ENCODE results near the gene LRRC2. TPM values are rescaled to one million over a fixed set of nuclear protein-coding genes. Genes with fewer than 3 reads are reported as not detected.

The LRRC2 gene
- total and polyA plus RNA-seq, 9 of the 15 experiments (the other 6 are each of a cell fraction or from before 2014, with no cell fraction given), result 0.01 to 0.04 (median 0.03) TPM; not detected in 5

- Histone ChIP-seq H3K4me3 (no peak overlapping the region), H4K20me1 (replicated peaks; ENCODE audit: control insufficient read depth, insufficient read depth, low read length) (0 out of 2 replicates have a peak, but pooled peaks cover 3% of the 10 kb centered on the region), H2AFZ (ENCODE audit: low read depth, low read length) (0 out of 2 replicates have a peak overlapping the region, but pooled peaks have one; percentile 65), H3K27ac (ENCODE audit: extremely low read depth, low read depth, low read length) (no peak overlapping the region), H3K9me1 (ENCODE audit: control insufficient read depth, insufficient read depth, low read length) (peaks cover 2% of the 10 kb centered on the region), H3K9ac (ENCODE audit: insufficient read depth in 1 of 2, low read depth in 2 of 2, low read length in 2 of 2) (no peak overlapping the region), H3K27me3 (ENCODE audit: control insufficient read depth in 2 of 2, insufficient read depth in 2 of 2, low read length in 2 of 2) (no peaks in the 10 kb centered on the region), H3K79me2 (ENCODE audit: control insufficient read depth, insufficient read depth, low read length) (no peaks in the 10 kb centered on the region), H3K4me1 (replicated peaks in 1 of 2; ENCODE audit: control insufficient read depth in 2 of 2, insufficient read depth in 2 of 2, low read length in 2 of 2) (peaks cover 29 to 41% of the 10 kb centered on the region in 2 experiments; a peak in 4 of 5 replicates), H3K36me3 (ENCODE audit: control insufficient read depth, insufficient read depth, low read length) (no peaks in the 10 kb centered on the region), H3K4me2 (ENCODE audit: insufficient read depth, low read length) (no peak overlapping the region), H3K9me3 (replicated peaks; ENCODE audit: control insufficient read depth, insufficient read depth, low read depth, low read length) (no peaks in the 10 kb centered on the region)
- FAIRE-seq (peak; percentile 15), ATAC-seq (no peak), DNase-seq (ENCODE audit: extremely low read depth in 1 of 4, low spot score in 3 of 4) (no peak)
- CTCF ChIA-PET (ENCODE audit: low intra/inter-chr PET ratio), result interaction anchor here (0.6 to 7.1 kb wide), 4 partner anchors 19 to 141 kb away, joined by 3 to 177 read pairs (median 52); no protein-coding TSS in a partner anchor
- POLR2A ChIA-PET, result interaction anchor here (1.1 to 2.4 kb wide), 4 partner anchors 11 to 125 kb away, joined by 3 to 25 read pairs (median 7); no protein-coding TSS in a partner anchor
- intact Hi-C loops (cut with micrococcal nuclease) (loop anchor here (1.0 to 2.0 kb wide), 2 partner anchors 19 to 141 kb away; no protein-coding TSS in a partner anchor), in situ Hi-C loops (cut with MboI) (loop anchor here (5.0 kb wide), 1 partner anchor 67 kb away; no protein-coding TSS in a partner anchor)
- 29% methylated on average over 1 of the region's 1 CpG for WGBS (ENCODE audit: insufficient coverage, low coverage, missing lambda C conversion rate)
- 0 out of 2 replicates have a peak, but pooled peaks have one; percentile 34 for TF ChIP-seq FOXJ2 (tag; IDR thresholded peaks at IDR 0.05)
- no peak for TF ChIP-seq NFE2L1 (tag; IDR thresholded peaks at IDR 0.05; ENCODE audit: borderline replicate concordance, low read depth)
- BruUV-seq (replicated peaks), result no TSS peak
Observed at GRCh38 chr3:46489875-46490274, 76.2 kb downstream of the LRRC2 start.

- POLR2A ChIA-PET, result interaction anchor here (0.6 to 2.4 kb wide), 8 partner anchors 11 to 183 kb away, joined by 3 to 25 read pairs (median 3); no protein-coding TSS in a partner anchor
- Histone ChIP-seq H3K36me3 (ENCODE audit: control insufficient read depth, insufficient read depth, low read length) (no peaks in the 10 kb centered on the region), H3K9ac (ENCODE audit: insufficient read depth in 1 of 2, low read depth in 2 of 2, low read length in 2 of 2) (0 out of 4 replicates have a peak overlapping the region, but pooled peaks of 1 of the 2 experiments have one; percentile 3), H3K9me3 (replicated peaks; ENCODE audit: control insufficient read depth, insufficient read depth, low read depth, low read length) (no peaks in the 10 kb centered on the region), H3K79me2 (ENCODE audit: control insufficient read depth, insufficient read depth, low read length) (no peaks in the 10 kb centered on the region), H3K4me3 (no peak overlapping the region), H3K4me1 (replicated peaks in 1 of 2; ENCODE audit: control insufficient read depth in 2 of 2, insufficient read depth in 2 of 2, low read length in 2 of 2) (peaks cover 31 to 41% of the 10 kb centered on the region in 2 experiments; a peak in 4 of 5 replicates), H3K9me1 (ENCODE audit: control insufficient read depth, insufficient read depth, low read length) (peaks cover 2% of the 10 kb centered on the region), H2AFZ (ENCODE audit: low read depth, low read length) (peak overlapping the region; percentile 65), H3K27ac (ENCODE audit: extremely low read depth, low read depth, low read length) (no peak overlapping the region), H3K4me2 (ENCODE audit: insufficient read depth, low read length) (peak overlapping the region; percentile 50; the same call in 1 of the 2 replicates), H3K27me3 (ENCODE audit: control insufficient read depth in 2 of 2, insufficient read depth in 2 of 2, low read length in 2 of 2) (no peaks in the 10 kb centered on the region), H4K20me1 (replicated peaks; ENCODE audit: control insufficient read depth, insufficient read depth, low read length) (0 out of 2 replicates have a peak, but pooled peaks cover 3% of the 10 kb centered on the region)
- intact Hi-C loops (cut with micrococcal nuclease) (loop anchor here (1.0 to 2.0 kb wide), 2 partner anchors 20 to 141 kb away; no protein-coding TSS in a partner anchor), in situ Hi-C loops (cut with MboI) (loop anchor here (5.0 kb wide), 1 partner anchor 68 kb away; no protein-coding TSS in a partner anchor)
- BruUV-seq (replicated peaks), result no TSS peak
- 40% methylated on average over 4 of the region's 4 CpGs for WGBS (ENCODE audit: insufficient coverage, low coverage, missing lambda C conversion rate)
- TF ChIP-seq PHB (CRISPR knock-in tag; IDR thresholded peaks at IDR 0.05) (no peak), RBBP5 (IDR thresholded peaks at IDR 0.05; ENCODE audit: borderline replicate concordance, insufficient read depth, low read length, poor library complexity, severe bottlenecking) (peak; percentile 3), ID3 (CRISPR knock-in tag; IDR thresholded peaks at IDR 0.05) (no peak), ID3 (tag; IDR thresholded peaks at IDR 0.05) (no peak)
- CTCF ChIA-PET (ENCODE audit: low intra/inter-chr PET ratio), result interaction anchor here (0.5 to 7.1 kb wide), 10 partner anchors 20 to 229 kb away, joined by 3 to 177 read pairs (median 3); no protein-coding TSS in a partner anchor
- 0 out of 3 replicates have a peak, but pooled peaks have one; percentile 4 for ATAC-seq
- FAIRE-seq, result no peak
- no peak for DNase-seq (ENCODE audit: extremely low read depth in 1 of 4, low spot score in 3 of 4)
Observed at GRCh38 chr3:46489381-46489780, 76.7 kb downstream of the LRRC2 start.
